ACHN (cell line): ENCODE results near the gene GRID1.

Experiments used
- DNase-seq: peaks from one replicate; pipeline ENCODE4 v3.0.0-alpha.2; 2015
- in situ Hi-C: cut with HindIII; loops from 2 replicates; pipeline ENCODE4 v1.10.0; 2017; ENCODE audit warnings: low sequenced_read_pairs, low pct_ligation_motif_present, low pct_unique_long_range_greater_than_20kb

Gene GRID1

GRCh38 chr10:85609509-85609908, 757.1 kb downstream of the GRID1 start:
- no peak for DNase-seq
- in situ Hi-C loops, result no loop called here

GRCh38 chr10:85608706-85609105, 757.9 kb downstream of the GRID1 start:
- no peak for DNase-seq
- in situ Hi-C loops, result no loop called here

GRCh38 chr10:85607043-85607695, 759.4 kb downstream of the GRID1 start:
- in situ Hi-C loops, result no loop called here
- no peak for DNase-seq

GRCh38 chr10:85606401-85606800, 760.2 kb downstream of the GRID1 start:
- no peak for DNase-seq
- in situ Hi-C loops, result no loop called here

GRCh38 chr10:85604884-85605283, 761.7 kb downstream of the GRID1 start:
- no peak for DNase-seq
- in situ Hi-C loops, result no loop called here

- in situ Hi-C loops, result no loop called here
Observed at GRCh38 chr10:85604136-85604725, 762.4 kb downstream of the GRID1 start.

GRCh38 chr10:85603151-85603940, 763.2 kb downstream of the GRID1 start:
- in situ Hi-C loops, result no loop called here
- no peak for DNase-seq

More at GRCh38 chr10:85604136-85604725, 762.4 kb downstream of the GRID1 start:
- DNase-seq, result no peak

GRCh38 chr10:85602713-85603112, 763.9 kb downstream of the GRID1 start:
- in situ Hi-C loops, result no loop called here

GRCh38 chr10:85602306-85602705, 764.3 kb downstream of the GRID1 start:
- in situ Hi-C loops, result no loop called here
- no peak for DNase-seq

More at GRCh38 chr10:85602713-85603112, 763.9 kb downstream of the GRID1 start:
- DNase-seq, result no peak

- DNase-seq, result no peak
- in situ Hi-C loops, result no loop called here
Observed at GRCh38 chr10:85601526-85601925, 765.1 kb downstream of the GRID1 start.

- in situ Hi-C loops, result no loop called here
- no peak for DNase-seq
Observed at GRCh38 chr10:85600744-85601081, 765.9 kb downstream of the GRID1 start.

GRCh38 chr10:85600026-85600743, 766.4 kb downstream of the GRID1 start:
- no peak for DNase-seq
- in situ Hi-C loops, result no loop called here

- in situ Hi-C loops, result no loop called here
- DNase-seq, result no peak
Observed at GRCh38 chr10:85599081-85599480, 767.5 kb downstream of the GRID1 start.

GRCh38 chr10:85598646-85599045, 767.9 kb downstream of the GRID1 start:
- in situ Hi-C loops, result no loop called here
- no peak for DNase-seq

- DNase-seq, result no peak
- in situ Hi-C loops, result no loop called here
Observed at GRCh38 chr10:85597006-85597405, 769.6 kb downstream of the GRID1 start.

GRCh38 chr10:85596389-85596788, 770.2 kb downstream of the GRID1 start:
- in situ Hi-C loops, result no loop called here

GRCh38 chr10:85594239-85594638, 772.4 kb downstream of the GRID1 start:
- no peak for DNase-seq
- in situ Hi-C loops, result no loop called here

More at GRCh38 chr10:85596389-85596788, 770.2 kb downstream of the GRID1 start:
- DNase-seq, result no peak

- in situ Hi-C loops, result no loop called here
- no peak for DNase-seq
Observed at GRCh38 chr10:85593226-85593772, 773.3 kb downstream of the GRID1 start.

- DNase-seq, result no peak
- in situ Hi-C loops, result no loop called here
Observed at GRCh38 chr10:85581371-85581770, 785.2 kb downstream of the GRID1 start.
